Measurements from ENCODE around the gene AP3B2.
"Not testable (repeated sequence)": the region's sequence is repeated elsewhere in the genome, so short reads cannot be mapped to it uniquely, and the experiment has no call there.

AP3B2 gene

DNA sequence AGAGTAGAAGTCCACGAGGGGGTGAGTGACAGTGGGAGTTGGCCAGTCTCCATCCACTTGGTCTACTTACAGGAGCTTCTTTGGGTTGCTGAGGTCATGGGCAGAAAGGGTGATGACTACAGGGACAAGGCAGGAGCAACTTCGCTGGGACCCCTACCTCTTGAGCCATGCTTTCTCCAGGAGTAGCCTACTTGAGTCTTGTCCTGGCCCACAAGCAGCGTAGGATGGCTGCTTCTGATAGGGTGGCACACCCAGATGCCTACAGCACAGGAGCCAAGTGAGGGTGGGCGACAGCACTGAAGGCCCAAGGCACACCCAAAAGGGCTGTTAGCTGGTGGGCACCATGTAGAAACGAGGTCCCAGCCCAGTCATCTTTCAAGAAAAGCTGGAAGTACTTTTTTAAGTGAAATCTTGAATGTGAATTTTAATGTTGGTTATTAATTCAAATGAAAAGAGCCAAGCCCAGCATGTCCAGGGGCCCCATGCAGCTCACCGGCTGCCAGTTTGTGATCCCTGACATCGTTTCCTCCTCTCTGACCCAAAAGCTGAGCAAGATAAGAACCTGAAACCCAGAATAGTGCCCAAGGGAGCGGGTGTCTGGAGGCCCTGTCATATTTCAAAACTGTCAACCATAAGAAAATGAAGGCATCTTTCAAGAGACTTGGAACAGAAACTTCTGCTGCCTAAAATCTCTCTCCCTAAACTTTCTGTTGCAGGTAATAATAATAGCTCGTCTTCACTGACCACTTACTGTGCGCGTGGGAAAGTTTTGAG lies 60.3 kb downstream of the AP3B2 start:
- DNase-seq (ENCODE audit: low read depth) = no peak

- DNase-seq (ENCODE audit: low read depth) = no peak
These were observed 61.2 kb downstream of the AP3B2 start for GRCh38 chr15:82648257-82649103.

DNA sequence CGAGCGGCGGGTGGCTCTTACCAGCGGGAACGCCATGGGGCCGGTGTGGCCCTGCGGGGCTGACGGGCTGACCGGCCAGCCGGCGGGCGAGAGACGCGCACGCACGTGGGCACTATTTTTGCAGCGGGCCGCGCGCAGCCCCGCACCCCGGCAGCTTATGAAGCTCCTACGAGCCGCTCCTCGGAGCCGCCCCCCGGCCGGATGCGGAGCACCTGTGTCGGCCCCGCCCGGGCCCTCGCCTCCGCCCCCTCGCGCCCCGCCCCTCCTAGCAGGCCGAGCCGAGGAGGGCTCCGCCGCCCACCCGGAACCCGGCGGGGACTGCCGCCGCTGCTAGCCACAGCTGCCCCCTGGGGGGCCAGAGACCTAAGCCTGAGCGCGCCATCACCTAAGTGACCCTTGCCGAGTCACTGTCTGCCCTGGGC lies 61.8 kb downstream of the AP3B2 start:
- DNase-seq (ENCODE audit: low read depth) = no peak

- DNase-seq (ENCODE audit: low read depth) = no peak
These were observed 62.4 kb downstream of the AP3B2 start, which contains the start of gene CPEB1 for GRCh38 chr15:82647045-82647834. Gene CPEB1 (minus strand): TSS chr15:82647363. CDS start chr15:82628459, 18,904 bp downstream.

- DNase-seq (ENCODE audit: low read depth) = no peak
These were observed 63.2 kb downstream of the AP3B2 start for GRCh38 chr15:82646250-82647044.

DNA sequence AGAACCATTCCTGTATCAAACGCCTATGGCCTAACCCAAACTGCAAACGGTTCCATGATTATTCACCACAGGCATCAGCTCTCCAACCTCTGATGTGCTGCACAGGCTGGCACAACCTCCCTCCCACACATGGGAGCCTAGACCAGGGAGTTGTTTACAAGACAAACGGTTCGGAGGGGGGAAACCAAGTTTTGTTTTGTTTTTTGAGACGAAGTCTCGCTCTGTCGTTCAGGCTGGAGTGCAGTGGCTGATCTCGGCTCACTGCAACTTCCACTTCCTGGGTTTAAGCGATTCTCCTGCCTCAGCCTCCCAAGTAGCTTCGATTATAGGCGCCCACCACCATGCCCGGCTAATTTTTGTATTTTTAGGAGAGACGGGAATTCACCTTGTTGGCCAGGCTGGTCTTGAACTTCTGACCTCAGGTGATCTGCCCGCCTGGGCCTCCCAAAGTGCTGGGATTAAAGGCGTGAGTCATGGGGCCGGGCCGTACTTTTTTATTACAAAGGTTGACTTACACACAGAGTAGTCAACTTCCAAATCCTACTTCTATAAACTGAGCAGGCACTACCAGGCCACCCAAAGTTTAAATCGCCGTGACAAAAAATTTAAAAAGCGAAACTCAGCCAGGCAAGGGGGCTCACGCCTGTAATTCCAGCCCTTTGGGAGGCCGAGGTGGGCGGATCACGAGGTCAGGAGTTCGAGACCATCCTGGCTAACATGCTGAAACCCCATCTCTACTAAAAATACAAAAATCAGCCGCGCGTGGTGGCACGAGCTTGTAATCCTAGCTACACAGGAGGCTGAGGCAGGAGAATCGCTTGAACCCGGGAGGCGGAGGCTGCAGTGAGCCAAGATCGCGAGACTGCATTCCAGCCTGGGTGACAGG lies 64.5 kb downstream of the AP3B2 start:
- DNase-seq (ENCODE audit: low read depth) = not testable (repeated sequence)

DNA sequence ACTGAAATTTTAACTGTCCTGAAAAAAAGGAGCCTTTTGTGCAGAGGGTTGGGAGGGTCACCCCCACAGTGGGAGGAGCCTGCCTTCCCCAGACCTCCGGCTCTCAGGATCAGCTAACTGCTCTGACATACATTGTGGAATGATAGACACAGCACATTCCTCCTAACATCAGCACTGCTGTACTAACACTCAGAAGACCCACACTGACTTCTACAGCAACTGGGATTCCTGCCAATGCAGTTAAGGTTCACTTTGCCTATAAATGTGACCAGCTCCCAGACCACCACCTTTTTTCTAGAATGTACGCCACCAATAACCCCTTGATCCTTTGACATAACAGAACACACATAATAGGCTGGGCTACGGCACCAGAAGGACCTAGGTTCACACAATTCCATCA lies 65.7 kb downstream of the AP3B2 start:
- no peak for DNase-seq (ENCODE audit: low read depth)

- no peak for DNase-seq (ENCODE audit: low read depth)
These were observed 67.0 kb downstream of the AP3B2 start for GRCh38 chr15:82642656-82643055.

DNA sequence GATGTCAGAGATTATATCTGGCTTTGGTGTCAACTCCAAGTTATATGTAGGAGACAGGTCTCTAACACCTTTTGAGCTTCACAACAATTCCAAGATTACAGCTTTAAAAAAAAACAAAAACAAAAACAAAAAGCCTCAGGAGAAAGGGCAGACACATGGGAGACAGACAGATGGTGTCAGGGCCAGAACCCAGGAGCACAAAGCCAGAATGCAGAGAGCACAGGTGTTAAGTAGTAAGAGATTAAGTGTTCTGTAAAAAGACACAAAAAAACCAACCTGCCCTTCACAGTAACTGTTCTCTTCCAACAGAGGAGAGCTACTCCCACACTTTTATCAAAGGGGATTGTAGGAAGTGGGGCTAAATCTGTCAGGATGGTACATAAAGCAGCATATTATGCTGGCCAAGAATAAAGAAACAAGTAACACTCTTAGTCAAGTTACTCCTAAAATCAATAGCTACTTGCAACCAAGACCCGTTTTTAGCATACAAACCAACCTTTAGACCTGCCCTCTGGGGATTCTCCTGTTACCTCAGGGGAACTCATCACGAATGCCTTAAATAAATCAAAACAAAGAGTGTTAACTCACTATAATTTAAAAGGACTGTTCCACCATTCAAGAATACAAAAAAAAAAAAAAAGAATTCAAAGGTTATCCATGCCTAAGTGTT lies 68.4 kb downstream of the AP3B2 start:
- DNase-seq (ENCODE audit: low read depth) = no peak

DNA sequence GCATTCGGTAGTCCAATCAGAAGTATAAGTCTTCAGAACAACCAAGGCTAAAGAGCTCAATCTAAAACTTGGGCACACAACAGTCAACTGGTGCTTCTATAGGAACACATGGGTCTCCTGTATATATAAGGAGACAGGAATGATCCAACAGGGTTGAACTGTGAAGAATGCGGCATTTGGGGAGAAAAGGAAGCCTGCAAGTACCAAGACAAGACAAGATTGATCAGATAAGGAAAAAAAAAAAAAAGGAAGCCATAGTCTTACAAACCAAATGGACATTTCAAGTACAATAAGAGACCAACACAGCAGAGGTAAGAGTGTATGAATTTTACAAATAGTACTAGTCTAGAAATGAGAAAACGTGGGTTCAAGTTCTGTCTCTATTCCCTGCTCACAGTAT lies 69.0 kb downstream of the AP3B2 start:
- DNase-seq (ENCODE audit: low read depth) = no peak

DNA sequence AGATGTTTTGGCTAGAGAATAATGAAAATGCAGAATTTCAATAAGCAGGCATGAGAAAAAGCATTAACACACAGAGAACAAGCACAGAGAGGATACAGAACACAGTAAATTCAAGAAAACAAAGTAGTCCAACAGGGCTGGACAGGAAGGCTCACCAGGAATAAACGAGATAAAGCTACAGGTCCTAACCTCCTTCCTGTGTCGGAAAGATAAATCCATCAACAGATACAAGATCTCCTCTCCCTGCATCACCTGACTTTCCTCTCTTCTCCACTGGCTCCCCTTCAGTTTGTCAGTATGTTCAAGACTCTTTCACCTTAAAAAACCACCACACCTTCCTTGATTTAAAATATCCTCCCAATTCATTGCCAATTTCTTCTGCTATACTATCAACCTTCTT lies 73.9 kb downstream of the AP3B2 start:
- DNase-seq (ENCODE audit: low read depth) = no peak

DNA sequence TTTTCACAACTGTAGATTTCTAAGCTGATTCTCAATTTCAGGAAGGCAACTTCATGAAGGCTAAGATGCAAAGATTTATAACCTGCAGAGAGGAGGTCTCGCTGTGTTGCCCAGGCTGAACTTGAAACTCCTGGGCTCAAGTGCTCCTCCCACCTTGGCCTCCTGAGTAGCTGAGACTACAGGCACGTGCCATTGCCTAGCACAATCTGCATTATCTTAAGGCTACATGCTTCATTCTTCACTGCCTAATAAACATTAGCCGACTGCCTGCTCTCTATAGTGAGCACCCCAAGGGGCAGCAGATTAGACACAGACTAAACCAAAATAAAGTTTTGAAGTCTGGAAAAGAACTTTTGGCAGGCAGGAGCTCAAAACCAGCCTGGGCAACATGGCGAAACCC lies 79.6 kb downstream of the AP3B2 start:
- DNase-seq (ENCODE audit: low read depth) = no peak

- no peak for DNase-seq (ENCODE audit: low read depth)
These were observed 84.5 kb downstream of the AP3B2 start for GRCh38 chr15:82625136-82625535.

- no peak for DNase-seq (ENCODE audit: low read depth)
These were observed 85.2 kb downstream of the AP3B2 start for GRCh38 chr15:82624438-82624837.

DNA sequence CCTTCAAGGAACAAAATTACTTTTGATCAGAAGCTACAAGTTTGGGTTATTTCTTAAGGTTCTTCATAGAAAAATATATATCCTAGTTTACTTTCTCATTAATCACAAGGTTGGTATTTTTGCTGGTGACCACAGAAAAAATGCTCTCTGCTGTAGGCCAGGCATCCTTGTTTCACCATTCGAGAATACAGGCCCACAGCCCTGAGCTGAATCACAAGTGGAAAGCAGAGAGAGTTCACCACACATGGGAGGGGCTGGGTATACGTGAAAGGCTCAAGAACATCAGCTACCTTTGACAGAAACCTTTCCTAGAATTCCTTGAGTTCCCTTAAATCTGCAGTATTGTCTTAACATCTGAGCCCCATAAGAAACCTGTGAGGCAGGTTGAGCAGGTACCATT lies 85.7 kb downstream of the AP3B2 start:
- DNase-seq (ENCODE audit: low read depth) = no peak

DNA sequence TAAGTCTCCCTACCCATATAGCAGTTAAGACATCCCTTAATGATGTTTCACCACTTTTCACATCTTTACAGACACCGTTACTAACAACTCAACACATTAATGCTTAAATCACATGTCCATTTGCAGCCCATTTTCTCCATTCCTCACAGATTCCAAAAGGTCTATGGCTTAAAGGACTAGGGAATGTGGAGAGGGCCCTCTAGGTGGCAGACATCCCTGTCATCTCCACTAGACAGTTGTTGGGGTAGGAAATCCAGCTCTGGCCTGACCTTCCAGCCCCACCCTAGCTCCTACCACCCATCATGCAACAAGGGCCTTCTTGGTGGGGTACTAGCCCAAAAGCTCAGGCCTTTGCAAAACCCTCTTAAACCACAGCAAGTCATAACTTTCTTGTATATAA lies 87.7 kb downstream of the AP3B2 start:
- no peak for DNase-seq (ENCODE audit: low read depth)

- DNase-seq (ENCODE audit: low read depth) = no peak
These were observed 95.9 kb downstream of the AP3B2 start for GRCh38 chr15:82613747-82614146.

GRCh38 chr15:82611348-82611747 lies 98.3 kb downstream of the AP3B2 start:
- no peak for DNase-seq (ENCODE audit: low read depth)

Data from T-helper 22 cell (primary cell).